NCI-H460 (cell line): Measurements from ENCODE around the gene SH3BP1. TPM values are rescaled to one million over a fixed set of nuclear protein-coding genes. Genes with fewer than 3 reads are reported as not detected.

Source experiments
- DNase-seq: peaks from one replicate; pipeline ENCODE4 v3.0.0-alpha.2; 2016; ENCODE audit warnings: low read depth; ENCODE audit errors: extremely low read depth
- total RNA-seq: library from RNA; depleted of rRNA; stranded (reverse); fragments of >200 nt; shearing (Covaris generic); gene quantifications from 2 replicates; pipeline ENCODE4 v1.2.3, GENCODE V29; 2014

SH3BP1 gene
- total RNA-seq, 1 experiment from 2014 or later, result 1.7 TPM

GRCh38 chr22:37610480-37611129 is 28.9 kb upstream of the SH3BP1 start:
- DNase-seq, result no peak

GRCh38 chr22:37611207-37611606 is 28.3 kb upstream of the SH3BP1 start:
- DNase-seq, result no peak

- DNase-seq, result no peak
Measured at GRCh38 chr22:37616201-37617083, 23.0 kb upstream of the SH3BP1 start.

DNA sequence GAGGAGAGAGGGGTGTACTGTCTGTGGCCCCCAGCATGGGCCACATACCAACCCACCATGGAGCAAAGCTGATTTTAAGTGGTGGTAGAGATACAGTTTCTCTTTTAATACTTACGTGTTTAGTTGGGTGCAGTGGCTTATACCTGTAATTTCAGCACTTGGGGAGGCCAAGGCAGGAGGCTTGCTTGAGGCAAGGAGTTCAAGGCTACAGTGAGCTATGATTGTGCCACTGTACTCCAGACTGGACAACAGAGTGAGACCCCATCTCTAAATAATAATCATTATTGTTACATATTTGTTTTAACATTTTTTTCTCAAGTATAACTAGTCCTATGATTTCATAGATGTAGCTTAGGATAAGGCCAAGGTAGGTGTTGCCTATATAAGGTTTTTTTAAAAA is 22.0 kb upstream of the SH3BP1 start:
- no peak for DNase-seq

DNA sequence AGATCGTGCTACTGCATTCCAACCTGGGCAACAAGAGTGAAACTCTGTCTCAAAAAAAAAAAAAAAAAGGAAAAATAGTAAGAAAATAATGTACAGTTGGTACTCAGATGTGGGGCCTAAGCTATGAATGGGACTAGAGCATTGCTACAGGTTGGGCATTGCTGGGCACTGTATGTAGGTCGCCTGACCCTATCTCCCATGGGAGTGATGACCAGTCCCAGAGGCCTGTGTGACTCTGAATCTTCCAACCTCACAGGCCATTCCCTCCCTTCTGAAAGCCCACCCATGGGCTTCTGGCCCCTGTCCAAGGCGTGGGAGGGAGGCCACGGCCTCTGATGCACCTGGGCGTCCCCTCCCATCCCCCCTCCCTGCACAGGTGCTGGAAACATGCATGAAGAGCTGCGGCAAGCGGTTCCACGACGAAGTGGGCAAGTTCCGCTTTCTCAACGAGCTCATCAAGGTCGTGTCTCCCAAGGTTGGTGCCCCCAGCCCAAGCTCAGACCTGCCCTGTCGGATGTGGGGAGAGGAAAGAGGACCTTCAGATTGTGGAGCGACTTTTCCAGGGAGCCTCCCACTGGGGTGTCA is 21.3 kb upstream of the SH3BP1 start:
- no peak for DNase-seq

DNA sequence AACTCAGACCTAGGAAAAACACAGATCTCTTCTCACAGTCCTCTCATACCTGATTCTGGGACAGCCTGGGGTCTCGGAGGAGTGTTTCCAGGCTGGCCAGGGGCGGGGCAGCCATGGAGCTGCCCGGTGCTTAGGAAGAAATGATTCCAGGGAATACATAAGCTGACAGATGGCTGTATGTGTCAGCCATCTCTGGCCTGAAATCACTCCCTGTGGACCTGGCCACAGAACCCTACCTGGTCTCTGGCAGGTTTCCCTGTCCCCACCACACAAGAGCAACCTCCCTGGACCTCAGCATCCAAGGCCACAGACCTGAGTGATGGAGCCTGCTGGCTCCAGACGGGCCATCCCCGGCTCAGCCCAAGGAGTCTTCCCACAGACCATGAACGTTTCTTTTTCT is 20.8 kb upstream of the SH3BP1 start:
- no peak for DNase-seq

DNA sequence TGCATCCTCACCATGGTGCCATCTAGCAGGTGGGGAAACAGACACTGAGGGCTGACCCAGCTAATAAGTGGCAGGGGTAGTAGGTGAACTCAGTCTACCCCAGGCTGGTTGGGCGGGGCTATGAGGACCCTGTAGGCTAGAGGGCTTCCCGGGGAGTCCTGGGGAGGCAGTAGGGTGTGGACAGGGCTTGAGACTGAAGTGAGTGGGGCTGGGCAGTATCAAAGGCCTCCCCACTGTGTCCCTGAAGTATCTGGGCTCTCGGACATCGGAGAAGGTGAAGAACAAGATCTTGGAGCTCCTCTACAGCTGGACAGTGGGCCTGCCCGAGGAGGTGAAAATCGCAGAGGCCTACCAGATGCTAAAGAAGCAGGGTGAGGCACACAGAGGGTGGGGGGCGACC is 19.5 kb upstream of the SH3BP1 start:
- no peak for DNase-seq

DNA sequence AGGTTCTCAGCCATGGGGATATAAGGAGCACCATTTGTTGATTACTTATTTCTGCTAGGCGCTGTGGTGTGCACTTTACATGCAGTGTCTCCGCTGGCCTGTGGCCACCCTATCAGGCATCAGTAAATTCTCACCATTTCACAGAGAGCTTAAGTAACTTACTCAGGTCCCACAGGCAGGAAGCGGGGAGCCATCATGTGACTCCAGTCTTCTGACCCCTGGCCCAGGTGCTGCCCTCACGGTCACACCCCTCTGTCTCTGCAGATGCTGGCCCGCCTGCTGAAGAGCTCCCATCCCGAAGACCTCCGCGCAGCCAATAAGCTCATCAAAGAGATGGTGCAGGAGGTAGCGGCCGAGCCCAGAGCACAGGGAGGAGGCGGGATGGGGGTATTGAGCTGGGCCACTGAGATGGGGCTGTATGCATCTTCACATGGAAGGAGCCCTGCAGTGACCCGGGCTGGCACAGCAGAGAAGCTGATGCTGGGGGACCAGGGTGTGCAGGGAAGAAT is 18.1 kb upstream of the SH3BP1 start:
- DNase-seq, result no peak

GRCh38 chr22:37623075-37624016 is 16.1 kb upstream of the SH3BP1 start:
- DNase-seq, result peak; percentile 37

GRCh38 chr22:37624017-37624365 is 15.5 kb upstream of the SH3BP1 start:
- no peak for DNase-seq

DNA sequence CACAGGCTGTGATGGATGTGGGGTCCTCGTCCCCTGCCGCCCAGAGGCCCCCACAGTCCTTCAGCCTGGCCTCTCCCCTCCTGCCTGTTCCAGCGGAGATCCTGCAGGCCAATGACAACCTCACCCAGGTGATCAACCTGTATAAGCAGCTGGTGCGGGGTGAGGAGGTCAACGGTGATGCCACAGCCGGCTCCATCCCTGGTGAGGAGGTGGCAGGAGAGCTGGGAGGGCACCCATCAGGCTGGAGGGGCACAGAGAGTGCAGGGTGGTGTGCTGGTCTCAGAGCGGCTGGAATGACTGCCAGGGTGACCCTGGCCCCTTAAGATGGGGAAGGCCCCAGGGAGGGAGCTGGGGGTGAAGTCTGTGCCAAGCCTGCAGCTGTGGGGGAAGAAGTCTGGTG is 14.6 kb upstream of the SH3BP1 start:
- DNase-seq, result no peak

DNA sequence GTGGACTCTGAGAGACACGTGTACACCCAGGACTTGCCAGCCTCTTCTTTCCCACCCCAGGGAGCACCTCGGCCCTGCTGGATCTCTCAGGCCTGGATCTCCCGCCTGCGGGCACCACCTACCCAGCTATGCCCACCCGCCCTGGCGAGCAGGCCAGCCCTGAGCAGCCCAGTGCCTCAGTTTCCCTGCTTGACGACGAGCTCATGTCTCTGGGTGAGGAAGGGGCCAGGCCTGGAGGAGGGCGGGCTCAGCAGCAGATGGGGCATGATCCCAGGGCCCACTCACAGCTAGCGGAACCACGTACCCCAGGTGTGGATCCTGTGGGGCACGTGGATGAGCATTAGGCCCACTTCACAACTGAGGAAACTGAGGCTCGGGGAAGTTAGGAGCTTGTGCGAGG is 13.7 kb upstream of the SH3BP1 start:
- DNase-seq, result no peak

DNA sequence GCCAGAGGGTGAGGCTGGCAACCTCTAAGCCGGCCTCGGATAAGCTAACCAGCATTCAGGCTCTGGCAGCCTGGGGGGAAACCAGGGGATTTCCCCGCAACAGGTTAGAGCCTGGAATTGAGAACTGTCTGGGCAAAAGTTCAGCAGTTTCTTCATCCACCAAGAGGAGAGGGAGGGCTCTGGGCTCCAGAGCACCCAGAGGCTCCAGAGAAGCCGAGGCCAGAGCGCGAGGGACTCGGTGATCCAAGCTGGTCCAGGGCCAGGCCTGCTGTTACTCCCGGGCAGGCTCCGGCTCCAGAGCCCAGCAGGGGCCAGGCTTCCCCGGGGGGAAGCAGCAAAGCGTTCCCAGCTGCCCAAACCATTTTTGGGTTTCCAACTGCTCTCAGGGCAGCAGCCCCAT is 13.3 kb upstream of the SH3BP1 start:
- DNase-seq, result no peak

DNA sequence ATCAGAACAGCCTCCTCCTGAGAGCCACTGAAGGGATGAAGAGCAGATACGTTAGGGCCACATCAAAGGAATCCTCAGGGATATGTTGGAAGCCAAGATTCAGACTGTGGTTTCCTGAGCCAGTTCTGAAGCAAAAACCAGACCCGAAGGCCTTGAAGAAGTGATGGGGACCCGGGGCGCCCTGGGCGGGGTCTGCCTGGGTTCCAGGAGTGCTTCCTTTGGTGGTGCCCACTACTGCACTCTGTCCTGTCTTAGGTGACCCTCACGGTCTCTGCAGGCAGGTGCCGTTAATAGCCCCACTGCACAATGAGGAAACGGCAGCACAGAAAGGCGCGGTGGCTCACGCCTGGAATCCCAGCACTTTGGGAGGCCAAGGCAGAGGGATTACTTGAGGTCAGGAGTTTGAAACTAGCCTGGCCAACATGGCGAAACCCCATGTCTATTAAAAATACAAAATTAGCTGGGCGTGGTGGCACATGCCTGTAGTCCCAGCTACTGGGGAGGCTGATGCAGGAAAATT is 12.9 kb upstream of the SH3BP1 start:
- no peak for DNase-seq

DNA sequence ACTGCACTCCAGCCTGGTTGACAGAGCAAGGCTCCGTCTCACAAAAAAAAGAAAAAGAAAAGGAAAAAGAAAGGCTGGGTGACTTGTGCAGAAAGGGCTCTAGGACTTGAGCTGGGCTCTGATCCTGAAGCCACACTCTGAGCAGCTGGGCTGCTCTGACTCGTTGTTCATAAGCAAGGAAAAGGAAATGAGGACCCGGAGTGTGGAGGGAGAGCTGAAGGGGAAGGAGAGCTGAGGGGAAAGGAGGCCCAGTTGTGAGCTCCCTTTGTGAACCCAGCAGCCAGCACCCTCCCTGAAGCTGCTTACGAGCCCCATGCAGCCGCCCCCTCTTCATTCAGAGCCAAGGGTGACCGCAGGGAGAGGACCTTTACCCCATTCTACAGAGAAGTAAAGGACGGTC is 12.3 kb upstream of the SH3BP1 start:
- DNase-seq, result no peak

DNA sequence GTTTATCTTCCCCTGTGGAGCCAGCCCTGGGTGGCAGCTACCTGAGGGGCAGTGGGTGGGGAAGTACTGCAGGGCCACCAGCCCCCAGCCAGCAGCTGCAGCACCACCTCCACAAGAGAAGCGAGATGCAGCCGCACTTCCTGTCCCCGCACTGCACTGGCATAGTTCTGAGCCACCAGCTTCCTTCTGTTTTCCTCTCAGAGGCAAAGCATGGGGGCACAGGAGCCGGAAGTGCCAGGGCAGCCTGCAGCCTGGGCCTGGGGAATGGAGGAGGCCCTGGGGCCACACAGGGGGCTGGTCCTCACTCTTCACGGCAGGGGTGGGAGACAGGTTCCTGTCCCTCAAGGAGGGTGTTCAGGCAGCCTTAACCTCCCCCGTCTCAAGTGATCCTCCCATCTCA is 11.9 kb upstream of the SH3BP1 start:
- DNase-seq, result no peak

DNA sequence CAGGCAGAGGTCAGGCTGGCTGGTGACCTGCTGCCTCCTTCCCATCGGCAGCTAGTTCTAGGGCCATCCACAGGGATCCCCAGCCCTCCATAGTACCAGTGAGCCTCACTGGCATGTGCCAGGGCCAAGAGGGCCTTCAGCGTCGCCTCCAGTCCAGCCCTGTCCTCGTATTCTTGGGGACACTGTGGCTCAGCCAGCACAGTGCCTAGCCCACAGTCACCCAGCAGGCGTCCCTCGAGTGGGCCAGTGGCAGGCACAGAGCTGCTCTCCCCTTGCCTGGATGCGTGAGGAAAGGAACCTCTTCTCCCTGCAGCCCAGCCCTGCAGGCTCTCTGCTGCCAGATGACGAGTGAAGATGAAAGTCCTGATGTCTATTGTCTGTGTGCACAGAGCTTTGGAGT is 10.6 kb upstream of the SH3BP1 start:
- no peak for DNase-seq

DNA sequence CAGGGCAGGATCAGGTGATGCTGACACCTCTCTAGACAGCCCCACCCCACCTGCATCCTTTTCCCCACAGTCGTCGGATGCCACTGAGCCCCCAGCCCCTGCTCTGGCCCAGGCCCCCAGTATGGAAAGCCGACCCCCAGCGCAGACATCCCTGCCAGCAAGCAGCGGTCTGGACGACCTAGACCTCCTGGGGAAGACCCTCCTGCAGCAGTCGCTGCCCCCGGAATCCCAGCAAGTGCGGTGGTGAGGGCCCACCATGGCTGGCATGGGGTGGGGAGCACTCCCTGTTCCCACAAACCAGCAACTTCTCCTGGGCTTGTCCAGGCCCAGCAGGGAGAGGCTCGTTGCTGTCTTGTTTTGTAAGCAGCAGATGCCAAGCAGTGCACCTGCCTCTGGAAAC is 9.5 kb upstream of the SH3BP1 start:
- no peak for DNase-seq

- DNase-seq, result no peak
Measured at GRCh38 chr22:37630839-37631435, 8.5 kb upstream of the SH3BP1 start.
